H1 (cell line): ENCODE results near the gene STAT5A. TPM values are rescaled to one million over a fixed set of nuclear protein-coding genes. Genes with fewer than 3 reads are reported as not detected.

Experiments used
- CTCF ChIA-PET: fragments of 300-600 bp; sonication (Branson Sonifier 250); formaldehyde crosslinking; loops from one replicate; lab custom pipeline; 2021; ENCODE audit not compliant: partially characterized antibody; lab: Charles Lee
- POLR2A ChIA-PET: fragments of 300-600 bp; sonication (Branson Sonifier 250); formaldehyde crosslinking; loops from one replicate; lab custom pipeline; 2021; ENCODE audit warnings: inconsistent platforms; ENCODE audit not compliant: partially characterized antibody; lab: Charles Lee
- DNase-seq, 2 experiments: peaks; one replicate each; pipeline versions ENCODE4 v3.0.0 to v3.0.0-alpha.2; 2010 to 2022; ENCODE audit warnings: low spot score in 2 of 2, low read depth in 1 of 2, mixed read lengths in 1 of 2
- FAIRE-seq: peaks from 2 replicates; lab custom pipeline; 2011; peaks lifted over from hg19 to GRCh38; lab: Jason Lieb, UNC
- H2AFZ ChIP-seq: 2 replicates; pipeline ENCODE4 v1.8.1; 2012; ENCODE audit warnings: low read length, inconsistent platforms
- H2AK5ac ChIP-seq: 2 replicates; pipeline ENCODE4 v1.6.1; 2013; ENCODE audit warnings: low read depth, low read length
- H2BK120ac ChIP-seq: replicated peaks from 2 replicates; pipeline ENCODE3; 2013; ENCODE audit warnings: low read depth, low read length, inconsistent platforms
- H2BK12ac ChIP-seq: 2 replicates; pipeline ENCODE4 v1.6.1; 2013; ENCODE audit warnings: low read depth, low read length
- H2BK15ac ChIP-seq: 2 replicates; pipeline ENCODE4 v1.6.1; 2013; ENCODE audit warnings: low read length
- H2BK20ac ChIP-seq: 2 replicates; pipeline ENCODE4 v1.6.1; 2013; ENCODE audit warnings: low read length
- H2BK5ac ChIP-seq: 2 replicates; pipeline ENCODE4 v1.6.1; 2013; ENCODE audit warnings: low read depth, low read length
- H3K14ac ChIP-seq: 2 replicates; pipeline ENCODE4 v1.6.1; 2013; ENCODE audit warnings: inconsistent platforms; ENCODE audit not compliant: insufficient read length
- H3K18ac ChIP-seq: 2 replicates; pipeline ENCODE4 v1.6.1; 2013; ENCODE audit warnings: low read length; ENCODE audit errors: extremely low read depth
- H3K23ac ChIP-seq: 2 replicates; pipeline ENCODE4 v1.6.1; 2013; ENCODE audit warnings: inconsistent platforms; ENCODE audit not compliant: insufficient read length
- H3K23me2 ChIP-seq: 2 replicates; pipeline ENCODE4 v1.6.1; 2013; ENCODE audit warnings: low read depth, low read length
- H3K27ac ChIP-seq: 2 replicates; pipeline ENCODE4 v1.6.1; 2011; ENCODE audit warnings: low read depth, low read length, inconsistent platforms
- H3K27me3 ChIP-seq, 4 experiments: replicated peaks in 1 of 4; 1 replicate in 1 of 4; 2 replicates in 3 of 4; pipeline versions ENCODE4 v1.6.1 to v1.8.1; 2011 to 2013; ENCODE audit warnings: low read length in 3 of 4, mild to moderate bottlenecking in 3 of 4, inconsistent platforms in 2 of 4, mixed read lengths in 2 of 4, moderate library complexity in 1 of 4; ENCODE audit not compliant: control insufficient read depth in 3 of 4, insufficient read depth in 3 of 4; ENCODE audit errors: extremely low read depth in 1 of 4
- H3K36me3 ChIP-seq, 4 experiments: 2 replicates each; pipeline versions ENCODE4 v1.6.1 to v1.8.1; 2011 to 2013; ENCODE audit warnings: mild to moderate bottlenecking in 4 of 4, low read length in 3 of 4, moderate library complexity in 2 of 4, control low read depth in 1 of 4, inconsistent platforms in 1 of 4; ENCODE audit not compliant: insufficient read depth in 4 of 4, control insufficient read depth in 2 of 4
- H3K4ac ChIP-seq: replicated peaks from 2 replicates; pipeline ENCODE3; 2013; ENCODE audit warnings: low read length, low read depth, mixed read lengths, inconsistent platforms; ENCODE audit not compliant: insufficient read length
- H3K4me1 ChIP-seq, 4 experiments: replicated peaks in 1 of 4; 1 replicate in 1 of 4; 2 replicates in 3 of 4; pipeline versions ENCODE4 v1.6.1 to v1.8.1; 2011 to 2013; ENCODE audit warnings: low read length in 3 of 4, inconsistent platforms in 2 of 4, mixed read lengths in 1 of 4; ENCODE audit not compliant: insufficient read depth in 4 of 4, control insufficient read depth in 3 of 4
- H3K4me2 ChIP-seq, 2 experiments: 2 replicates each; pipeline versions ENCODE4 v1.6.1 to v1.8.1; 2011 to 2013; ENCODE audit warnings: low read depth in 2 of 2, low read length in 2 of 2, control low read depth in 1 of 2, inconsistent platforms in 1 of 2, mild to moderate bottlenecking in 1 of 2; ENCODE audit not compliant: insufficient read depth in 1 of 2
- H3K4me3 ChIP-seq, 4 experiments: fragments of 200-600, 300-600 bp in 1 of 4; sonication (generic), shearing (Covaris generic), sonication (Bioruptor Twin) in 1 of 4; 2 replicates each; pipeline versions ENCODE4 v1.5.1 to v1.8.1; 2011 to 2016; ENCODE audit warnings: low read length in 4 of 4, low read depth in 3 of 4, control low read depth in 2 of 4, inconsistent platforms in 2 of 4, mild to moderate bottlenecking in 2 of 4, mixed read lengths in 1 of 4, moderate library complexity in 1 of 4; ENCODE audit not compliant: insufficient read depth in 2 of 4; ENCODE audit errors: extremely low read depth in 1 of 4
- H3K56ac ChIP-seq: replicated peaks from 2 replicates; pipeline ENCODE3; 2013; ENCODE audit warnings: low read depth, mild to moderate bottlenecking, mixed read lengths, low read length, inconsistent platforms; ENCODE audit not compliant: insufficient read length
- H3K79me1 ChIP-seq: 2 replicates; pipeline ENCODE4 v1.6.1; 2013; ENCODE audit warnings: low read depth, low read length, control low read depth
- H3K79me2 ChIP-seq, 2 experiments: 2 replicates each; pipeline versions ENCODE4 v1.6.1 to v1.8.1; 2012 to 2013; ENCODE audit warnings: low read length in 2 of 2, mild to moderate bottlenecking in 2 of 2, inconsistent platforms in 1 of 2; ENCODE audit not compliant: insufficient read depth in 2 of 2, control insufficient read depth in 1 of 2
- H3K9ac ChIP-seq, 4 experiments: replicated peaks in 1 of 4; 1 replicate in 1 of 4; 2 replicates in 3 of 4; pipeline versions ENCODE4 v1.6.1 to v1.8.1; 2011 to 2013; ENCODE audit warnings: low read depth in 3 of 4, low read length in 3 of 4, control low read depth in 2 of 4, mild to moderate bottlenecking in 2 of 4, moderate library complexity in 2 of 4, inconsistent platforms in 1 of 4; ENCODE audit errors: extremely low read depth in 1 of 4
- H3K9me3 ChIP-seq, 2 experiments: 2 replicates each; pipeline versions ENCODE4 v1.6.1 to v1.8.1; 2012 to 2013; ENCODE audit warnings: mild to moderate bottlenecking in 2 of 2, moderate library complexity in 2 of 2, control low read depth in 1 of 2, inconsistent platforms in 1 of 2, low read depth in 1 of 2, low read length in 1 of 2, mixed read lengths in 1 of 2; ENCODE audit not compliant: insufficient read depth in 2 of 2
- H4K20me1 ChIP-seq, 2 experiments: replicated peaks in 1 of 2; 2 replicates each; pipeline versions ENCODE3 to v1.8.1; 2011 to 2013; ENCODE audit warnings: inconsistent platforms in 2 of 2, low read length in 2 of 2, mild to moderate bottlenecking in 1 of 2; ENCODE audit not compliant: insufficient read depth in 2 of 2, control insufficient read depth in 1 of 2
- H4K5ac ChIP-seq: 2 replicates; pipeline ENCODE4 v1.6.1; 2013; ENCODE audit warnings: low read length, low read depth, mixed read lengths, inconsistent platforms; ENCODE audit not compliant: insufficient read length
- H4K8ac ChIP-seq: 2 replicates; pipeline ENCODE4 v1.8.0; 2013; ENCODE audit warnings: mild to moderate bottlenecking, moderate library complexity, low read length, inconsistent platforms; ENCODE audit not compliant: insufficient read depth; ENCODE audit errors: extremely low read depth
- H4K91ac ChIP-seq: replicated peaks from 2 replicates; pipeline ENCODE3; 2013; ENCODE audit warnings: low read length, mixed read lengths, inconsistent platforms; ENCODE audit not compliant: insufficient read length
- CBX5 ChIP-seq: fragments of 300-800, 300-1000 bp; sonication (generic); IDR thresholded peaks from 2 replicates; pipeline ENCODE4 v1.7.1; 2016; ENCODE audit warnings: antibody characterized with exemption, low read length, low read depth
- CHD1 ChIP-seq: IDR thresholded peaks from 2 replicates; pipeline ENCODE4 v1.6.1; 2012; ENCODE audit warnings: low read depth, low read length, improper control_type of control experiment
- CREB1 ChIP-seq: IDR thresholded peaks from 2 replicates; pipeline ENCODE4 v1.6.1; 2012; ENCODE audit warnings: inconsistent platforms
- FOSL1 ChIP-seq: IDR thresholded peaks from 2 replicates; pipeline ENCODE4 v1.6.1; 2011; ENCODE audit warnings: mild to moderate bottlenecking, low read depth, low read length, moderate library complexity; ENCODE audit not compliant: insufficient read depth
- GABPA ChIP-seq: IDR thresholded peaks from 2 replicates; pipeline ENCODE4 v1.6.1; 2011; ENCODE audit warnings: mild to moderate bottlenecking, low read length, moderate library complexity, borderline replicate concordance; ENCODE audit not compliant: insufficient read depth
- HDAC6 ChIP-seq: IDR thresholded peaks from one replicate; pipeline ENCODE4 v1.7.1; 2012; ENCODE audit warnings: low read depth, mild to moderate bottlenecking, inconsistent platforms, low read length, moderate library complexity
- RNF2 ChIP-seq: fragments of 200-900, 300-1000 bp; sonication (generic); IDR thresholded peaks from 2 replicates; pipeline ENCODE4 v1.7.1; 2016; ENCODE audit warnings: borderline replicate concordance, low read depth, mild to moderate bottlenecking, antibody characterized with exemption, low read length; ENCODE audit not compliant: poor library complexity, severe bottlenecking; ENCODE audit errors: missing control alignments
- RXRA ChIP-seq: IDR thresholded peaks from 2 replicates; pipeline ENCODE4 v1.6.1; 2011; ENCODE audit warnings: low read depth, mild to moderate bottlenecking, low read length, moderate library complexity; ENCODE audit not compliant: insufficient read depth
- TAF1 ChIP-seq: IDR thresholded peaks from 2 replicates; pipeline ENCODE4 v1.6.1; 2011; ENCODE audit warnings: mild to moderate bottlenecking, low read depth, low read length
- WGBS, 2 experiments: shearing (Covaris generic) in 1 of 2; methylation state at CpG; one replicate each; pipeline versions ENCODE4 v1.1.6 to v1.1.7; 2013 to 2015; ENCODE audit warnings: low lambda C conversion rate in 2 of 2, mixed read lengths in 2 of 2, inconsistent platforms in 1 of 2, low coverage in 1 of 2, missing lambda C conversion rate in 1 of 2; ENCODE audit not compliant: insufficient replicate concordance in 2 of 2, insufficient coverage in 1 of 2, insufficient read length in 1 of 2; ENCODE audit errors: extremely low coverage in 1 of 2, missing lambda C conversion rate in 1 of 2; 5-methylcytosine and 5-hydroxymethylcytosine counted together
- polyA plus RNA-seq, 7 experiments: library from polyadenylated mRNA; depleted of rRNA in 3 of 7; stranded (reverse) in 5 of 7; unstranded in 2 of 7; fragments of >200 nt in 5 of 7; fragments of 200-250 nt in 2 of 7; gene quantifications; 1 replicate in 5 of 7; 2 replicates in 1 of 7; 4 replicates in 1 of 7; pipeline versions ENCODE4 v1.2.1 to v1.2.3, GENCODE V29; 2011 to 2013; ENCODE audit warnings: missing spikeins in 2 of 7, mixed read lengths in 2 of 7
- total RNA-seq: library from RNA; stranded (reverse); fragmentation: NEBNext Ultra II Directional; extraction: Animal tissue kit (Norgen Biotek cat#: 25700); gene quantifications from 2 replicates; pipeline ENCODE4 v1.2.1, GENCODE V29; 2021
- TF ChIP-seq, protein P1 (sequence below): IDR thresholded peaks from 2 replicates; pipeline ENCODE4 v1.6.1; 2012; ENCODE audit warnings: low read length, inconsistent platforms
- TF ChIP-seq, protein P2 (sequence below): IDR thresholded peaks from 2 replicates; pipeline ENCODE4 v1.6.1; 2011; ENCODE audit warnings: low read depth, mild to moderate bottlenecking, low read length; ENCODE audit not compliant: insufficient read depth

STAT5A gene
- total and polyA plus RNA-seq, 2 of the 8 experiments (the other 6 are each of a cell fraction or from before 2014, with no cell fraction given), result 4.2 to 5.4 TPM

DNA sequence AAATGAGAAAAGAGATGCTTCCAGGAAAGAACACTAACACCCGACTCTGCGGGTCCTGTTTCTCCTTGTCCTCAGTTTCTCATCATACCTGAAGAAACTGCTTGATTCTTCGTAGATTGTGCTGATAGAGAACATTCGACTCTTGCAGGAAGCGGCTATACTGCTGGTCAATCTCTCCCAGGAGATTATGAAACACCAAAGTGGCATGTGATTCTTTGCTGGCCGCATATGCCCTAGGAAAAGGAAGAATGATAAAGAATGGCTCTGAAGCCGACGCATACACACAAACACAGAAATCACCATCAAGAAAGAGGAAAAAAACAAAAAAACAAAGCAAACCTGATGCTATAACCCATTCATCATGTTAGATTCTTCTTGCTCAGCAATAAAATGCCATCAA lies 58.2 kb downstream of the STAT5A start:
- no peak overlapping the region for H3K18ac ChIP-seq
- WGBS, 2 experiments, result 93% methylated on average over 8 of the region's 8 CpGs; no CpG with 5 or more reads in 1 of the 2 experiments
- FAIRE-seq, result no peak
- no peaks in the 10 kb centered on the region for H3K27me3 ChIP-seq
- no peak overlapping the region for H2BK12ac ChIP-seq
- H4K20me1 ChIP-seq, result peaks cover 2 to 9% of the 10 kb centered on the region in 2 experiments
- no peak overlapping the region for H2BK20ac ChIP-seq
- H3K9ac ChIP-seq, result no peak overlapping the region
- no peak overlapping the region for H3K4me2 ChIP-seq
- DNase-seq, result no peak
- no peaks in the 10 kb centered on the region for H3K23me2 ChIP-seq
- H4K91ac ChIP-seq, result no peak overlapping the region
- H3K79me2 ChIP-seq, result peaks cover 0 to 30% of the 10 kb centered on the region in 2 experiments; a peak in 2 of 4 replicates
- peaks cover 6 to 41% (median 22%) of the 10 kb centered on the region in 4 experiments; a peak in 7 of 8 replicates for H3K36me3 ChIP-seq
- no peak overlapping the region for H2AFZ ChIP-seq
- H3K14ac ChIP-seq, result no peak overlapping the region
- H3K27ac ChIP-seq, result no peak overlapping the region
- no peak overlapping the region for H2BK5ac ChIP-seq
- ChIA-PET CTCF (interaction anchor here (1.4 to 1.8 kb wide), 2 partner anchors 13 to 60 kb away, joined by 4 to 6 read pairs; no protein-coding TSS in a partner anchor), POLR2A (interaction anchor here (0.7 kb wide), 1 partner anchor 11 kb away, joined by 3 read pairs; no protein-coding TSS in a partner anchor)
- peaks cover 10% of the 10 kb centered on the region for H3K79me1 ChIP-seq
- no peak overlapping the region for H2BK15ac ChIP-seq
- no peaks in the 10 kb centered on the region for H3K9me3 ChIP-seq
- no peak overlapping the region for H3K56ac ChIP-seq
- no peak overlapping the region for H4K5ac ChIP-seq
- H4K8ac ChIP-seq, result no peak overlapping the region
- no peak overlapping the region for H3K4ac ChIP-seq
- no peak overlapping the region for H3K4me3 ChIP-seq
- H3K23ac ChIP-seq, result no peak overlapping the region
- peaks cover 0 to 8% (median 3%) of the 10 kb centered on the region in 4 experiments; a peak in 4 of 7 replicates for H3K4me1 ChIP-seq
- H2BK120ac ChIP-seq, result no peak overlapping the region
- H2AK5ac ChIP-seq, result no peak overlapping the region
- TF ChIP-seq TAF1, result no peak
- TF ChIP-seq, protein P1, sequence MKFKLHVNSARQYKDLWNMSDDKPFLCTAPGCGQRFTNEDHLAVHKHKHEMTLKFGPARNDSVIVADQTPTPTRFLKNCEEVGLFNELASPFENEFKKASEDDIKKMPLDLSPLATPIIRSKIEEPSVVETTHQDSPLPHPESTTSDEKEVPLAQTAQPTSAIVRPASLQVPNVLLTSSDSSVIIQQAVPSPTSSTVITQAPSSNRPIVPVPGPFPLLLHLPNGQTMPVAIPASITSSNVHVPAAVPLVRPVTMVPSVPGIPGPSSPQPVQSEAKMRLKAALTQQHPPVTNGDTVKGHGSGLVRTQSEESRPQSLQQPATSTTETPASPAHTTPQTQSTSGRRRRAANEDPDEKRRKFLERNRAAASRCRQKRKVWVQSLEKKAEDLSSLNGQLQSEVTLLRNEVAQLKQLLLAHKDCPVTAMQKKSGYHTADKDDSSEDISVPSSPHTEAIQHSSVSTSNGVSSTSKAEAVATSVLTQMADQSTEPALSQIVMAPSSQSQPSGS, result no peak
- no peak for TF ChIP-seq RNF2
- no peak for TF ChIP-seq CBX5
- TF ChIP-seq GABPA, result no peak
- no peak for TF ChIP-seq RXRA
- no peak for TF ChIP-seq CREB1
- TF ChIP-seq FOSL1, result no peak
- no peak for TF ChIP-seq CHD1
- TF ChIP-seq, protein P2, sequence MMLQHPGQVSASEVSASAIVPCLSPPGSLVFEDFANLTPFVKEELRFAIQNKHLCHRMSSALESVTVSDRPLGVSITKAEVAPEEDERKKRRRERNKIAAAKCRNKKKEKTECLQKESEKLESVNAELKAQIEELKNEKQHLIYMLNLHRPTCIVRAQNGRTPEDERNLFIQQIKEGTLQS, result no peak
- no peak for TF ChIP-seq HDAC6
